Naive B cell (primary cell): ENCODE data around the gene ACOD1. TPM values are rescaled to one million over a fixed set of nuclear protein-coding genes. Genes with fewer than 3 reads are reported as not detected.
A peak's percentile ranks its signal among the peaks of the same experiment; 100 is the strongest.

Experiments used
- ATAC-seq, 2 donors: fragments of 150-1000 bp; cut with Tn5 transposase; 2 replicates each; pipeline ENCODE4 v1.10.0; 2021; ENCODE audit warnings: low read depth in 2 of 2, mild to moderate bottlenecking in 2 of 2, moderate library complexity in 2 of 2
- DNase-seq: peaks from one replicate; pipeline ENCODE4 v3.0.0; 2022
- H3K27ac Mint-ChIP-seq, 6 donors: one replicate each; pipeline ENCODE4 v1.8.0; 2020 to 2022; ENCODE audit warnings: mild to moderate bottlenecking in 6 of 6, mixed read lengths in 6 of 6, moderate library complexity in 5 of 6, inconsistent platforms in 2 of 6
- H3K27me3 Mint-ChIP-seq, 3 donors: one replicate each; pipeline ENCODE4 v1.8.0; 2021 to 2022; ENCODE audit warnings: mixed read lengths in 3 of 3, mild to moderate bottlenecking in 1 of 3
- H3K36me3 Mint-ChIP-seq, 2 donors: one replicate each; pipeline ENCODE4 v1.8.0; 2020 to 2022; ENCODE audit warnings: mixed read lengths in 2 of 2, inconsistent platforms in 1 of 2, mild to moderate bottlenecking in 1 of 2
- H3K4me1 Mint-ChIP-seq, 3 donors: one replicate each; pipeline ENCODE4 v1.8.0; 2020 to 2022; ENCODE audit warnings: mixed read lengths in 3 of 3, inconsistent platforms in 1 of 3, mild to moderate bottlenecking in 1 of 3, moderate library complexity in 1 of 3
- H3K4me3 Mint-ChIP-seq, 8 donors: one replicate each; pipeline ENCODE4 v1.8.0; 2020 to 2022; ENCODE audit warnings: mild to moderate bottlenecking in 8 of 8, mixed read lengths in 8 of 8, moderate library complexity in 8 of 8, inconsistent platforms in 2 of 8
- H3K9me3 Mint-ChIP-seq, 7 donors: one replicate each; pipeline ENCODE4 v1.8.0; 2020 to 2022; ENCODE audit warnings: mixed read lengths in 7 of 7, mild to moderate bottlenecking in 5 of 7, inconsistent platforms in 2 of 7, moderate library complexity in 1 of 7
- polyA plus RNA-seq, 6 donors: library from polyadenylated mRNA; unstranded; fragments of 300-500 nt; fragmentation: Illumina TruSeq; gene quantifications; one replicate each; pipeline ENCODE4 v1.2.3, GENCODE V29; 2021; ENCODE audit warnings: low read depth in 6 of 6

The ACOD1 gene
- polyA plus RNA-seq, 6 donors from 2014 or later = not detected

DNA sequence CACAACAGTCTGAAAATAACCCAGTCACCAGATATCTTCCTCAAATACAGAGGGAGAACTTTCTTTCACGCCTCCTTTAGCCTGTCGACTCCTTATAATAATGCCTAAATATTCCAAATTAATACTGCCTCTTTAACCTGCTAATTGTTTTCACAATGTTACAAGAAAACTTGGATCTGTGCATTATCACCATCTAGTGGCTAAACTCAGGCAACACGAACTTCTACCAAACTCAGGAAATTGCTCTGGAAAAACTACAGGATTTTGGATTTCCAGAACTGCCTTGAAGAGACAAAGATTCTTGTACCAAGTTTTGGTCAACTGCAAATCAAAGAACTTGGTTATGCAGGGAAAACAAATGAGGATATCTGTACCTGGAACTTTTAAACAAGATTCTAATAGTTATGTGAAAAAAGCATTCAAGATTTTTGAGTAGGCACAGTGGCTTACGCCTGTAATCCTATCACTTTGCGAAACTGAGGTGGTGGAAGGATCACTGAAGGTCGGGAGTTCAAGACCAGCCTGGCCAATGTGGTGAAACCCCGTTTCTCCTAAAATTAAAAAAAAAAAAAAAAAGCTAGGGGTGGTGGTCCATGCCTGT lies 54.4 kb downstream of the ACOD1 start:
- no peaks in the 10 kb centered on the region for H3K9me3 Mint-ChIP-seq
- H3K4me1 Mint-ChIP-seq = peaks cover 13 to 22% (median 21%) of the 10 kb centered on the region in 3 donors
- H3K36me3 Mint-ChIP-seq = peaks cover 0 to 7% of the 10 kb centered on the region in 2 donors
- no peaks in the 10 kb centered on the region for H3K27me3 Mint-ChIP-seq
- no peak overlapping the region for H3K4me3 Mint-ChIP-seq
- ATAC-seq = no peak
- peak overlapping the region in 5 of 6 donors; percentile 21 to 87 (median 46) for H3K27ac Mint-ChIP-seq
- no peak for DNase-seq

Other genes starting within 250 kb of the ACOD1 start
- gene KCTD12, start 62.1 kb upstream of the ACOD1 start, polyA plus RNA-seq = under 1 TPM; 0.10 to 0.27 (median 0.14) TPM
- 10 to 100 TPM; 20.2 to 30.9 (median 25.4) TPM for gene CLN5, start 43.6 kb downstream of the ACOD1 start, polyA plus RNA-seq
- 10 to 100 TPM; 32.2 to 54.4 (median 45.1) TPM for gene FBXL3, start 78.6 kb downstream of the ACOD1 start, polyA plus RNA-seq